ENCODE measurements around the gene SGCD.
A peak's percentile ranks its signal among the peaks of the same experiment; 100 is the strongest.

The SGCD gene

DNA sequence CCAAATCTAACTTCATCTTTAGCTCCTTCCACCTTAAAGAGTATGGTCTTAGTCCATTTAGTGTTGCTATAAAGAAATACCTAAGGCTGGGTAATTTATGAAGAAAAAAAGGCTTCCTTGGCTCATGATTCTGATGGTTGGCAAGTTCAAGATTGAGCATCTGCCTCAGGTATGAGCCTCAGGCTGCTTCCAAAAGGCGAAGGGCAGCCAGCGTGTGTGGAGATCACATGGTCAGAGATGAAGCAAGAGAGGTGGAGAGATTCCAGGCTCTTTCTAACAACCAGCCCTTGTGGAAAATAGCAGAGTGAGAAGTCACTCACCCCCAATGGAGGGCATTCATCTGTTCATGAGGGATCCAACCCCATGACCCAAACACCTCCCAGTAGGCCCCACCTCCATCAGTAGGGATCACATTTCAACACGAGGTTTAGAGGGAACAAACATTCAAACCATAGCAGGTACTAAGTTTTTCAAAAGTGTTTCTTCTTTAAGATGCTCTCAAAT, 225.9 kb downstream of the SGCD start:
- no peak overlapping the region for H2AK5ac ChIP-seq (ENCODE audit: low read depth, low read length)
- H2BK120ac ChIP-seq (ENCODE audit: low read depth, low read length), result no peak overlapping the region
- H3K18ac ChIP-seq (ENCODE audit: low read length), result peak overlapping the region; percentile 54
- H4K8ac ChIP-seq (ENCODE audit: low read depth, low read length), result no peak overlapping the region
- no peaks in the 10 kb centered on the region for H3K27me3 ChIP-seq (ENCODE audit: control insufficient read depth in 3 of 3, insufficient read depth in 3 of 3, low read depth in 1 of 3, low read length in 3 of 3)
- no peak overlapping the region for H2BK12ac ChIP-seq (ENCODE audit: low read length)
- peaks cover 0 to 1% of the 10 kb centered on the region in 2 donors for H3K36me3 ChIP-seq (replicated peaks in 1 of 2; ENCODE audit: control insufficient read depth in 2 of 2, insufficient read depth in 2 of 2, low read length in 2 of 2)
- H3K9ac ChIP-seq (ENCODE audit: low read depth, low read length, poor library complexity), result no peak overlapping the region
- H3K14ac ChIP-seq (ENCODE audit: low read length), result no peak overlapping the region
- no peak overlapping the region for H2BK15ac ChIP-seq (ENCODE audit: low read length)
- no peak overlapping the region for H3K23ac ChIP-seq (ENCODE audit: low read depth, low read length, poor library complexity)
- H3K27ac ChIP-seq (replicated peaks; ENCODE audit: low read length), result no peak overlapping the region
- H3K4ac ChIP-seq (ENCODE audit: low read length), result no peak overlapping the region
- DNase-seq (ENCODE audit: low spot score), result no peak
- H2AFZ ChIP-seq (ENCODE audit: low read length), result no peak overlapping the region
- H3K9me3 ChIP-seq (replicated peaks in 1 of 2; ENCODE audit: control insufficient read depth in 2 of 2, insufficient read depth in 1 of 2, low read depth in 1 of 2, low read length in 2 of 2), result peaks cover 0 to 3% of the 10 kb centered on the region in 2 donors
- H3K4me2 ChIP-seq (ENCODE audit: insufficient read depth, low read length, poor library complexity, severe bottlenecking), result no peak overlapping the region
- no peaks in the 10 kb centered on the region for H3K4me1 ChIP-seq (ENCODE audit: control insufficient read depth in 2 of 2, insufficient read depth in 1 of 2, low read depth in 1 of 2, low read length in 2 of 2)
- H2BK5ac ChIP-seq (ENCODE audit: low read length), result no peak overlapping the region
- WGBS, 2 donors (ENCODE audit: extremely low coverage in 2 of 2, insufficient read length in 2 of 2, insufficient replicate concordance in 1 of 2), result no CpG with 5 or more reads among the region's 3 CpGs
- H3K79me1 ChIP-seq (ENCODE audit: low read depth, low read length), result no peaks in the 10 kb centered on the region
- H4K91ac ChIP-seq (ENCODE audit: low read depth, low read length, poor library complexity), result no peak overlapping the region
- H3K4me3 ChIP-seq (ENCODE audit: low read length in 2 of 2), result no peak overlapping the region

DNA sequence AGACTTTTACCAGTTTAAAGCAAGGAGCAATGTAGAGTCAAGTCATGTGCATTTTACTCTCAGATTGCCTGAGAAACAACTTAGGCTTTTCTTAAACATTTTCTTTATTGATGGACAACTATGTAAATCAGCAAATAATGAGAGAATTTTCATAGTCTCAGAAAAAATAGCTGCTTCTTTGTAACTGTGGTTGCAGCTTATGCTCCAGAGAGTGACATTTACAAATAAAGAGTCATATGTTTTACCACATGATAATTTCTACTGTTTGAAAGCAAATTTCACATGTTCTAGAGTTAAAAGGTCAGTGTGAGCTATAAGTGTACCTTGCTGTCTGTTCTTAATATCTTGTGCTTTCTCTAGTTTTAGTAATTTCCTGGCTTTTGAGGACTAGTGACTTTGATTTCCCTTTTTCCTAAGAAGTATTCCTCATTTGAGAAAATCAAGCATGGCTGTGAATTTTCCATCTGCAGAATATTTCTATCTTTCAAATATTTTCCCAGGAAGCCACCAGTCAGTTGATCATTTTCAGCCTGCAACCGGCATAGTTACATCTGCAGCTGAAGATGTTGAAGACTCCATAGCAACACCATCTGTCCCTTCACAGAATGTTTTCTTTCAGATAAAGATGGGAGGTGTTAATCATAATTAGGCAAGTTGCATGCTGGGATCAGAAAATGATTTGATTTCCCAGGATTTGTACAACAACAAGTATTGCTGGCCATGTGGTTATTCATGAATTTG, 229.9 kb downstream of the SGCD start:
- Histone ChIP-seq H3K4me2 (ENCODE audit: insufficient read depth, low read length, poor library complexity, severe bottlenecking) (no peak overlapping the region), H3K4ac (ENCODE audit: low read length) (no peak overlapping the region), H2AK5ac (ENCODE audit: low read depth, low read length) (no peak overlapping the region), H2BK15ac (ENCODE audit: low read length) (no peak overlapping the region), H2AFZ (ENCODE audit: low read length) (no peak overlapping the region), H2BK12ac (ENCODE audit: low read length) (no peak overlapping the region), H3K4me1 (ENCODE audit: control insufficient read depth in 2 of 2, insufficient read depth in 1 of 2, low read depth in 1 of 2, low read length in 2 of 2) (no peaks in the 10 kb centered on the region), H3K18ac (ENCODE audit: low read length) (no peak overlapping the region), H3K14ac (ENCODE audit: low read length) (no peak overlapping the region), H3K27ac (replicated peaks; ENCODE audit: low read length) (no peak overlapping the region), H3K27me3 (ENCODE audit: control insufficient read depth in 3 of 3, insufficient read depth in 3 of 3, low read depth in 1 of 3, low read length in 3 of 3) (no peaks in the 10 kb centered on the region), H3K9ac (ENCODE audit: low read depth, low read length, poor library complexity) (no peak overlapping the region), H2BK120ac (ENCODE audit: low read depth, low read length) (no peak overlapping the region), H4K91ac (ENCODE audit: low read depth, low read length, poor library complexity) (no peak overlapping the region), H3K9me3 (replicated peaks in 1 of 2; ENCODE audit: control insufficient read depth in 2 of 2, insufficient read depth in 1 of 2, low read depth in 1 of 2, low read length in 2 of 2) (peaks cover 0 to 1% of the 10 kb centered on the region in 2 donors), H3K4me3 (ENCODE audit: low read length in 2 of 2) (no peak overlapping the region), H4K8ac (ENCODE audit: low read depth, low read length) (no peak overlapping the region), H3K36me3 (replicated peaks in 1 of 2; ENCODE audit: control insufficient read depth in 2 of 2, insufficient read depth in 2 of 2, low read length in 2 of 2) (no peaks in the 10 kb centered on the region), H3K23ac (ENCODE audit: low read depth, low read length, poor library complexity) (no peak overlapping the region), H2BK5ac (ENCODE audit: low read length) (no peak overlapping the region), H3K79me1 (ENCODE audit: low read depth, low read length) (no peaks in the 10 kb centered on the region)
- no peak for DNase-seq (ENCODE audit: low spot score)
- no CpG with 5 or more reads among the region's 1 CpG for WGBS, 2 donors (ENCODE audit: extremely low coverage in 2 of 2, insufficient read length in 2 of 2, insufficient replicate concordance in 1 of 2)

GRCh38 chr5:156560002-156560401, 233.0 kb downstream of the SGCD start:
- no peak overlapping the region for H3K27ac ChIP-seq (replicated peaks; ENCODE audit: low read length)
- no peak overlapping the region for H2BK12ac ChIP-seq (ENCODE audit: low read length)
- H3K4me2 ChIP-seq (ENCODE audit: insufficient read depth, low read length, poor library complexity, severe bottlenecking), result no peak overlapping the region
- no peak overlapping the region for H2AK5ac ChIP-seq (ENCODE audit: low read depth, low read length)
- H2BK15ac ChIP-seq (ENCODE audit: low read length), result no peak overlapping the region
- no peak overlapping the region for H3K23ac ChIP-seq (ENCODE audit: low read depth, low read length, poor library complexity)
- no peaks in the 10 kb centered on the region for H3K79me1 ChIP-seq (ENCODE audit: low read depth, low read length)
- H2BK5ac ChIP-seq (ENCODE audit: low read length), result no peak overlapping the region
- H2BK120ac ChIP-seq (ENCODE audit: low read depth, low read length), result no peak overlapping the region
- WGBS, 2 donors (ENCODE audit: extremely low coverage in 2 of 2, insufficient read length in 2 of 2, insufficient replicate concordance in 1 of 2), result no CpG with 5 or more reads among the region's 2 CpGs
- no peaks in the 10 kb centered on the region for H3K27me3 ChIP-seq (ENCODE audit: control insufficient read depth in 3 of 3, insufficient read depth in 3 of 3, low read depth in 1 of 3, low read length in 3 of 3)
- no peak for DNase-seq (ENCODE audit: low spot score)
- H3K9ac ChIP-seq (ENCODE audit: low read depth, low read length, poor library complexity), result no peak overlapping the region
- no peaks in the 10 kb centered on the region for H3K9me3 ChIP-seq (replicated peaks in 1 of 2; ENCODE audit: control insufficient read depth in 2 of 2, insufficient read depth in 1 of 2, low read depth in 1 of 2, low read length in 2 of 2)
- H4K91ac ChIP-seq (ENCODE audit: low read depth, low read length, poor library complexity), result no peak overlapping the region
- no peak overlapping the region for H4K8ac ChIP-seq (ENCODE audit: low read depth, low read length)
- H3K14ac ChIP-seq (ENCODE audit: low read length), result no peak overlapping the region
- no peaks in the 10 kb centered on the region for H3K4me1 ChIP-seq (ENCODE audit: control insufficient read depth in 2 of 2, insufficient read depth in 1 of 2, low read depth in 1 of 2, low read length in 2 of 2)
- no peak overlapping the region for H2AFZ ChIP-seq (ENCODE audit: low read length)
- no peaks in the 10 kb centered on the region for H3K36me3 ChIP-seq (replicated peaks in 1 of 2; ENCODE audit: control insufficient read depth in 2 of 2, insufficient read depth in 2 of 2, low read length in 2 of 2)
- no peak overlapping the region for H3K4me3 ChIP-seq (ENCODE audit: low read length in 2 of 2)
- no peak overlapping the region for H3K4ac ChIP-seq (ENCODE audit: low read length)
- no peak overlapping the region for H3K18ac ChIP-seq (ENCODE audit: low read length)

GRCh38 chr5:156561651-156562050, 234.7 kb downstream of the SGCD start:
- Histone ChIP-seq H2BK120ac (ENCODE audit: low read depth, low read length) (no peak overlapping the region), H3K18ac (ENCODE audit: low read length) (no peak overlapping the region), H3K9me3 (replicated peaks in 1 of 2; ENCODE audit: control insufficient read depth in 2 of 2, insufficient read depth in 1 of 2, low read depth in 1 of 2, low read length in 2 of 2) (no peaks in the 10 kb centered on the region), H2AFZ (ENCODE audit: low read length) (no peak overlapping the region), H3K4me2 (ENCODE audit: insufficient read depth, low read length, poor library complexity, severe bottlenecking) (no peak overlapping the region), H2BK12ac (ENCODE audit: low read length) (no peak overlapping the region), H3K9ac (ENCODE audit: low read depth, low read length, poor library complexity) (no peak overlapping the region), H3K4ac (ENCODE audit: low read length) (no peak overlapping the region), H2AK5ac (ENCODE audit: low read depth, low read length) (no peak overlapping the region), H3K27ac (replicated peaks; ENCODE audit: low read length) (no peak overlapping the region), H3K4me3 (ENCODE audit: low read length in 2 of 2) (no peak overlapping the region), H3K23ac (ENCODE audit: low read depth, low read length, poor library complexity) (no peak overlapping the region), H2BK5ac (ENCODE audit: low read length) (no peak overlapping the region), H3K79me1 (ENCODE audit: low read depth, low read length) (no peaks in the 10 kb centered on the region), H3K14ac (ENCODE audit: low read length) (no peak overlapping the region), H4K91ac (ENCODE audit: low read depth, low read length, poor library complexity) (no peak overlapping the region), H2BK15ac (ENCODE audit: low read length) (no peak overlapping the region), H4K8ac (ENCODE audit: low read depth, low read length) (no peak overlapping the region), H3K4me1 (ENCODE audit: control insufficient read depth in 2 of 2, insufficient read depth in 1 of 2, low read depth in 1 of 2, low read length in 2 of 2) (no peaks in the 10 kb centered on the region), H3K36me3 (replicated peaks in 1 of 2; ENCODE audit: control insufficient read depth in 2 of 2, insufficient read depth in 2 of 2, low read length in 2 of 2) (no peaks in the 10 kb centered on the region), H3K27me3 (ENCODE audit: control insufficient read depth in 3 of 3, insufficient read depth in 3 of 3, low read depth in 1 of 3, low read length in 3 of 3) (no peaks in the 10 kb centered on the region)
- no peak for DNase-seq (ENCODE audit: low spot score)
- WGBS, 2 donors (ENCODE audit: extremely low coverage in 2 of 2, insufficient read length in 2 of 2, insufficient replicate concordance in 1 of 2), result no CpG with 5 or more reads among the region's 1 CpG

All from neuronal stem cell (in vitro differentiated cells).